Natural killer cell (primary cell): ENCODE data around the gene TPMT. TPM values are rescaled to one million over a fixed set of nuclear protein-coding genes. Genes with fewer than 3 reads are reported as not detected.

Source experiments
- ATAC-seq, 3 donors: fragments of 150-1000 bp in 2 of 3; fragments of 200-7000 bp in 1 of 3; cut with Tn5 transposase; 1 replicate in 1 of 3; 2 replicates in 2 of 3; pipeline ENCODE4 v1.10.0; 2021; ENCODE audit warnings: mild to moderate bottlenecking in 2 of 3, moderate library complexity in 2 of 3
- DNase-seq, 2 donors: peaks; one replicate each; pipeline versions ENCODE4 v3.0.0 to v3.0.0-alpha.2; 2013 to 2021; ENCODE audit warnings: mixed read lengths in 1 of 2
- H3K27ac ChIP-seq: one replicate; pipeline ENCODE4 v1.5.1; 2013; ENCODE audit warnings: mild to moderate bottlenecking, low read length
- H3K27me3 ChIP-seq: one replicate; pipeline ENCODE4 v1.6.1; 2013; ENCODE audit warnings: low read length; ENCODE audit not compliant: control insufficient read depth, insufficient read depth
- H3K36me3 ChIP-seq: one replicate; pipeline ENCODE4 v1.6.1; 2013; ENCODE audit warnings: low read length; ENCODE audit not compliant: control insufficient read depth, insufficient read depth
- H3K4me1 ChIP-seq: one replicate; pipeline ENCODE4 v1.6.1; 2013; ENCODE audit warnings: low read length; ENCODE audit not compliant: control insufficient read depth, insufficient read depth
- H3K4me3 ChIP-seq: one replicate; pipeline ENCODE4 v1.5.1; 2013; ENCODE audit warnings: low read length
- H3K9me3 ChIP-seq: one replicate; pipeline ENCODE4 v1.6.1; 2013; ENCODE audit warnings: low read length; ENCODE audit not compliant: control insufficient read depth, insufficient read depth
- H3K27ac Mint-ChIP-seq, 2 donors: one replicate each; pipeline ENCODE4 v1.8.0; 2022; ENCODE audit warnings: mild to moderate bottlenecking in 2 of 2, mixed read lengths in 2 of 2, moderate library complexity in 1 of 2
- H3K27me3 Mint-ChIP-seq, 2 donors: one replicate each; pipeline ENCODE4 v1.8.0; 2022; ENCODE audit warnings: low read depth in 2 of 2, mixed read lengths in 2 of 2
- H3K36me3 Mint-ChIP-seq: one replicate; pipeline ENCODE4 v1.8.0; 2022; ENCODE audit warnings: mixed read lengths
- H3K4me1 Mint-ChIP-seq, 2 donors: one replicate each; pipeline ENCODE4 v1.8.0; 2022; ENCODE audit warnings: mixed read lengths in 2 of 2
- H3K4me3 Mint-ChIP-seq: one replicate; pipeline ENCODE4 v1.8.0; 2022; ENCODE audit warnings: mild to moderate bottlenecking, moderate library complexity, mixed read lengths
- H3K9me3 Mint-ChIP-seq, 2 donors: one replicate each; pipeline ENCODE4 v1.8.0; 2022; ENCODE audit warnings: mixed read lengths in 2 of 2
- CTCF ChIP-seq: fragments of 200-600 bp; IDR thresholded peaks from one replicate; pipeline ENCODE4 v1.8.0; 2022; ENCODE audit warnings: antibody characterized with exemption
- WGBS: methylation state at CpG from one replicate; pipeline ENCODE4 v1.1.7; 2013; ENCODE audit warnings: missing lambda C conversion rate; ENCODE audit not compliant: insufficient coverage; 5-methylcytosine and 5-hydroxymethylcytosine counted together
- intact Hi-C: fragments of 100-400 bp; cut with micrococcal nuclease; formaldehyde crosslinking; loops from one replicate; pipeline ENCODE4 v1.14.2; 2022
- total RNA-seq, 4 donors: library from RNA; stranded (reverse); fragments of 120-200 nt in 1 of 4; gene quantifications; one replicate each; pipeline versions ENCODE4 v1.2.3 to v1.2.4, GENCODE V29; 2013 to 2022

The TPMT gene
- total RNA-seq, 3 donors from 2014 or later (not counting 1 experiment from before 2014, with no cell fraction given) = 8.9 to 11.4 (median 9.6) TPM

GRCh38 chr6:18141805-18142590 lies 12.9 kb downstream of the TPMT start:
- peaks cover 60% of the 10 kb centered on the region for H3K36me3 ChIP-seq
- no peak for TF ChIP-seq CTCF
- H3K27ac ChIP-seq = no peak overlapping the region
- ATAC-seq (no peak), DNase-seq (no peak)
- 97% methylated on average over 12 of the region's 13 CpGs for WGBS
- no peaks in the 10 kb centered on the region for H3K9me3 Mint-ChIP-seq
- no peaks in the 10 kb centered on the region for H3K9me3 ChIP-seq
- no peaks in the 10 kb centered on the region for H3K27me3 ChIP-seq
- intact Hi-C loops = no loop called here
- H3K4me3 Mint-ChIP-seq = no peak overlapping the region
- H3K4me1 ChIP-seq = no peaks in the 10 kb centered on the region
- no peaks in the 10 kb centered on the region for H3K27me3 Mint-ChIP-seq
- H3K4me3 ChIP-seq = no peak overlapping the region
- peaks cover 39% of the 10 kb centered on the region for H3K36me3 Mint-ChIP-seq
- H3K27ac Mint-ChIP-seq = peak overlapping the region in 1 of 2 donors; percentile 5
- no peaks in the 10 kb centered on the region for H3K4me1 Mint-ChIP-seq

GRCh38 chr6:18139935-18140621 lies 14.8 kb downstream of the TPMT start:
- Histone ChIP-seq H3K4me1 (no peaks in the 10 kb centered on the region), H3K27me3 (no peaks in the 10 kb centered on the region), H3K36me3 (peaks cover 62% of the 10 kb centered on the region), H3K27ac (no peak overlapping the region), H3K9me3 (no peaks in the 10 kb centered on the region), H3K4me3 (no peak overlapping the region)
- peaks cover 39% of the 10 kb centered on the region for H3K36me3 Mint-ChIP-seq
- no peak overlapping the region for H3K4me3 Mint-ChIP-seq
- WGBS = 95% methylated on average over 6 of the region's 6 CpGs
- no peak for ATAC-seq
- H3K27me3 Mint-ChIP-seq = no peaks in the 10 kb centered on the region
- TF ChIP-seq CTCF = no peak
- no peaks in the 10 kb centered on the region for H3K4me1 Mint-ChIP-seq
- no peaks in the 10 kb centered on the region for H3K9me3 Mint-ChIP-seq
- DNase-seq = no peak
- peak overlapping the region in 1 of 2 donors; percentile 28 for H3K27ac Mint-ChIP-seq
- intact Hi-C loops = no loop called here

- Mint-ChIP-seq H3K4me1 (no peaks in the 10 kb centered on the region), H3K27me3 (no peaks in the 10 kb centered on the region), H3K36me3 (peaks cover 39% of the 10 kb centered on the region), H3K4me3 (no peak overlapping the region), H3K9me3 (no peaks in the 10 kb centered on the region), H3K27ac (no peak overlapping the region)
- no peaks in the 10 kb centered on the region for H3K9me3 ChIP-seq
- no peak overlapping the region for H3K27ac ChIP-seq
- no peaks in the 10 kb centered on the region for H3K27me3 ChIP-seq
- no peak overlapping the region for H3K4me3 ChIP-seq
- intact Hi-C loops = no loop called here
- no peak for DNase-seq
- no peak for TF ChIP-seq CTCF
- peaks cover 64% of the 10 kb centered on the region for H3K36me3 ChIP-seq
- WGBS = 97% methylated on average over 4 of the region's 5 CpGs
- ATAC-seq = no peak
- H3K4me1 ChIP-seq = no peaks in the 10 kb centered on the region
Measured at GRCh38 chr6:18138906-18139305, 16.0 kb downstream of the TPMT start.
